ENCODE data around the gene CRADD. TPM values are rescaled to one million over a fixed set of nuclear protein-coding genes. Genes with fewer than 3 reads are reported as not detected.

The CRADD gene
- total RNA-seq, 4 donors from 2014 or later = 23.5 to 35.3 (median 26.1) TPM

- intact Hi-C loops (cut with DNase I) = no loop called here
- no peak overlapping the region for H3K27ac ChIP-seq (replicated peaks in 1 of 4)
- WGBS = 86% methylated on average over 6 of the region's 6 CpGs
- TF ChIP-seq POLR2AphosphoS5 (IDR thresholded peaks at IDR 0.05) = no peak
- no peak for TF ChIP-seq POLR2A (IDR thresholded peaks at IDR 0.05; ENCODE audit: low read depth)
- TF ChIP-seq EP300 (IDR thresholded peaks at IDR 0.05) = no peak
- TF ChIP-seq CTCF (IDR thresholded peaks at IDR 0.05) = no peak
- H3K27me3 ChIP-seq = no peaks in the 10 kb centered on the region
- no peaks in the 10 kb centered on the region for H3K36me3 ChIP-seq
- H3K4me3 ChIP-seq = no peak overlapping the region
- H3K9me3 ChIP-seq = no peaks in the 10 kb centered on the region
- no peaks in the 10 kb centered on the region for H3K4me1 ChIP-seq
- no peak for DNase-seq (ENCODE audit: extremely low spot score)
These were observed 241.1 kb downstream of the CRADD start for GRCh38 chr12:93918262-93918661.

DNA sequence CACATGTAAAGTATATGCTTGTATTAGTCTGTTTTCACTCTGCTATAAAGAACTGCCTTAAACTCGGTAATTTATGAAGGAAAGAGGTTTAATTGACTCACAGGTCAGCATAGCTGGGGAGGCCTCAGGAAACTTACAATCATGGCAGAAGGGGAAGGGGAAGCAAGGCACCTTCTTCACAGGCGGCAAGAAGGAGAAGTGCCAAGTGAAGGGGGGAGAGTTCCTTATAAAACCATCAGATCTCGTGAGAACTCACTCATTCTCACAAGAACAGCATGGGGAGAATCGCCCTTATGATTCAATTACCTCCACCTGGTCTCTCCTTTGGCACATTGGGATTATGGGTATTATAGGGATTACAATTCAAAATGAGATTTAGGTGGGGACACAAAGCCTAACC, 241.7 kb downstream of the CRADD start:
- Histone ChIP-seq H3K4me3 (no peak overlapping the region), H3K36me3 (no peaks in the 10 kb centered on the region), H3K27ac (replicated peaks in 1 of 4) (no peak overlapping the region), H3K27me3 (no peaks in the 10 kb centered on the region), H3K9me3 (no peaks in the 10 kb centered on the region), H3K4me1 (no peaks in the 10 kb centered on the region)
- intact Hi-C loops (cut with DNase I) = no loop called here
- no peak for TF ChIP-seq CTCF (IDR thresholded peaks at IDR 0.05)
- no peak for TF ChIP-seq POLR2A (IDR thresholded peaks at IDR 0.05; ENCODE audit: low read depth)
- no peak for TF ChIP-seq POLR2AphosphoS5 (IDR thresholded peaks at IDR 0.05)
- TF ChIP-seq EP300 (IDR thresholded peaks at IDR 0.05) = no peak
- 87% methylated on average over 4 of the region's 4 CpGs for WGBS
- no peak for DNase-seq (ENCODE audit: extremely low spot score)

- no peaks in the 10 kb centered on the region for H3K27me3 ChIP-seq
- H3K4me1 ChIP-seq = no peaks in the 10 kb centered on the region
- H3K4me3 ChIP-seq = no peak overlapping the region
- WGBS = 92% methylated on average over 3 of the region's 3 CpGs
- DNase-seq (ENCODE audit: extremely low spot score) = no peak
- no peaks in the 10 kb centered on the region for H3K36me3 ChIP-seq
- no peak for TF ChIP-seq POLR2A (IDR thresholded peaks at IDR 0.05; ENCODE audit: low read depth)
- TF ChIP-seq POLR2AphosphoS5 (IDR thresholded peaks at IDR 0.05) = no peak
- TF ChIP-seq CTCF (IDR thresholded peaks at IDR 0.05) = no peak
- no peak for TF ChIP-seq EP300 (IDR thresholded peaks at IDR 0.05)
- intact Hi-C loops (cut with DNase I) = no loop called here
- no peak overlapping the region for H3K27ac ChIP-seq (replicated peaks in 1 of 4)
- H3K9me3 ChIP-seq = peaks cover 0 to 18% (median 11%) of the 10 kb centered on the region in 4 donors
These were observed 244.3 kb downstream of the CRADD start for GRCh38 chr12:93921521-93921920.

DNA sequence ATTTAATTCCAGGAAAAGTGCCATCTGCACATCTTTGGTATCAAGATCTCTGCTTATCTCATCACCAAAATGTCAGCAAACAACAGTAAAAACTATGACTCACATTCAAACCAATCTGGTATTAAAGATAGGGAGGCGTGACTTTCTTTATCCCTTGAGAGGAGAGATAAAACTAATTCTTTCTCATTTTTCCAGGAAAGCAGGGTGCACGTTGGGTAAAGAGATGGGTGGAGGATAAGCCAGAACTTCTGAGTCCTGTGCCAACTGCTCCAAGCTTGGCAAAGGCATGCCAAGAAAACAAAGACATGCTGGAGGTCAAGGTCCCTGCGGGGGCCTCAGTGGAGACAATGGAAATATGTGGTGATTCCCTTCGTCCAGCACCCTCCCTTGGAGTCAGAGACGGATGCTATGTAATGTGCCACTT, 245.4 kb downstream of the CRADD start:
- intact Hi-C loops (cut with DNase I) = no loop called here
- H3K4me3 ChIP-seq = no peak overlapping the region
- no peaks in the 10 kb centered on the region for H3K36me3 ChIP-seq
- H3K27ac ChIP-seq (replicated peaks in 1 of 4) = no peak overlapping the region
- H3K27me3 ChIP-seq = no peaks in the 10 kb centered on the region
- peaks cover 0 to 19% (median 11%) of the 10 kb centered on the region in 4 donors for H3K9me3 ChIP-seq
- DNase-seq (ENCODE audit: extremely low spot score) = no peak
- TF ChIP-seq EP300 (IDR thresholded peaks at IDR 0.05) (no peak), POLR2A (IDR thresholded peaks at IDR 0.05; ENCODE audit: low read depth) (no peak), CTCF (IDR thresholded peaks at IDR 0.05) (no peak), POLR2AphosphoS5 (IDR thresholded peaks at IDR 0.05) (no peak)
- 79% methylated on average over 5 of the region's 5 CpGs for WGBS
- no peaks in the 10 kb centered on the region for H3K4me1 ChIP-seq

DNA sequence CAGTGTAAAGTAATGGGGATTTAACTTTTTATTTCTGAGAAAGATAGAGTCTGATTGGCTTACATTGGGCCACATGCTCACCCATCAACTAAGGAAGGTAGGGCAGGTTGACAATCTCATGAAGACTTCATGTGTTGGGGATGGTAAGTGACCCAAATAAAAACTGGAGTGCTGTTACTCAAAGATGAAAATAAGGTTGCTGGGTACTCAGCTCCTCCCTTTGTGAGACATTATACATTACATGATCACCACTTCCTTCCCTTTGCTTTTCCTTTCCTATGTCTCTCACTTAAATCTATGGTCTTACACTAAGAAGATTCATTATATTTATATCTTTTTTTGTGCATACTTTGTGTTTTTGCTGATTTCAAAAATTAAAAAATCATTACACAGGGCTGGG, 247.2 kb downstream of the CRADD start:
- H3K4me3 ChIP-seq = no peak overlapping the region
- TF ChIP-seq POLR2A (IDR thresholded peaks at IDR 0.05; ENCODE audit: low read depth) (no peak), EP300 (IDR thresholded peaks at IDR 0.05) (no peak), CTCF (IDR thresholded peaks at IDR 0.05) (no peak), POLR2AphosphoS5 (IDR thresholded peaks at IDR 0.05) (no peak)
- H3K27me3 ChIP-seq = no peaks in the 10 kb centered on the region
- no peak for DNase-seq (ENCODE audit: extremely low spot score)
- H3K4me1 ChIP-seq = no peaks in the 10 kb centered on the region
- peaks cover 0 to 19% (median 11%) of the 10 kb centered on the region in 4 donors for H3K9me3 ChIP-seq
- no peak overlapping the region for H3K27ac ChIP-seq (replicated peaks in 1 of 4)
- intact Hi-C loops (cut with DNase I) = no loop called here
- no peaks in the 10 kb centered on the region for H3K36me3 ChIP-seq
